Measurements from ENCODE around the gene ATP8A1. TPM values are rescaled to one million over a fixed set of nuclear protein-coding genes. Genes with fewer than 3 reads are reported as not detected.

ATP8A1 gene
- total RNA-seq, 6 experiments from 2014 or later = 1.0 to 3.4 (median 1.9) TPM

- intact Hi-C loops (cut with DNase I) = no loop called here
- Histone ChIP-seq H3K4me1 (no peaks in the 10 kb centered on the region), H3K27ac (no peak overlapping the region), H3K4me3 (no peak overlapping the region), H3K36me3 (no peaks in the 10 kb centered on the region), H3K27me3 (no peaks in the 10 kb centered on the region), H3K9me3 (no peaks in the 10 kb centered on the region)
- DNase-seq (no peak), ATAC-seq (no peak)
- TF ChIP-seq CTCF (IDR thresholded peaks at IDR 0.05) = no peak
- no peak for TF ChIP-seq POLR2A (IDR thresholded peaks at IDR 0.05)
- 77% methylated on average over 3 of the region's 3 CpGs for WGBS (ENCODE audit: insufficient coverage, low coverage, low lambda C conversion rate, missing lambda C conversion rate)
Observed at GRCh38 chr4:42579903-42580302, 77.0 kb downstream of the ATP8A1 start.

- 70% methylated on average over 3 of the region's 3 CpGs for WGBS (ENCODE audit: insufficient coverage, low coverage, low lambda C conversion rate, missing lambda C conversion rate)
- TF ChIP-seq CTCF (IDR thresholded peaks at IDR 0.05) (no peak), POLR2A (IDR thresholded peaks at IDR 0.05) (no peak)
- Histone ChIP-seq H3K36me3 (no peaks in the 10 kb centered on the region), H3K27me3 (no peaks in the 10 kb centered on the region), H3K4me1 (no peaks in the 10 kb centered on the region), H3K27ac (no peak overlapping the region), H3K4me3 (no peak overlapping the region), H3K9me3 (no peaks in the 10 kb centered on the region)
- DNase-seq = no peak
- ATAC-seq = no peak
- intact Hi-C loops (cut with DNase I) = no loop called here
Observed at GRCh38 chr4:42578187-42578586, 78.7 kb downstream of the ATP8A1 start.

GRCh38 chr4:42574870-42575430 lies 82.0 kb downstream of the ATP8A1 start:
- TF ChIP-seq CTCF (IDR thresholded peaks at IDR 0.05) (no peak), POLR2A (IDR thresholded peaks at IDR 0.05) (no peak)
- no peaks in the 10 kb centered on the region for H3K4me1 ChIP-seq
- no peak overlapping the region for H3K27ac ChIP-seq
- DNase-seq (no peak), ATAC-seq (no peak)
- H3K36me3 ChIP-seq = no peaks in the 10 kb centered on the region
- H3K9me3 ChIP-seq = no peaks in the 10 kb centered on the region
- intact Hi-C loops (cut with DNase I) = no loop called here
- H3K4me3 ChIP-seq = no peak overlapping the region
- 86% methylated on average over 4 of the region's 4 CpGs for WGBS (ENCODE audit: insufficient coverage, low coverage, low lambda C conversion rate, missing lambda C conversion rate)
- H3K27me3 ChIP-seq = no peaks in the 10 kb centered on the region

GRCh38 chr4:42573249-42573648 lies 83.7 kb downstream of the ATP8A1 start:
- Histone ChIP-seq H3K9me3 (no peaks in the 10 kb centered on the region), H3K36me3 (no peaks in the 10 kb centered on the region), H3K27me3 (no peaks in the 10 kb centered on the region), H3K4me1 (no peaks in the 10 kb centered on the region), H3K27ac (no peak overlapping the region), H3K4me3 (no peak overlapping the region)
- DNase-seq (no peak), ATAC-seq (no peak)
- 82% methylated on average over 4 of the region's 4 CpGs for WGBS (ENCODE audit: insufficient coverage, low coverage, low lambda C conversion rate, missing lambda C conversion rate)
- intact Hi-C loops (cut with DNase I) = no loop called here
- TF ChIP-seq CTCF (IDR thresholded peaks at IDR 0.05) (no peak), POLR2A (IDR thresholded peaks at IDR 0.05) (no peak)

- intact Hi-C loops (cut with DNase I) = no loop called here
- H3K9me3 ChIP-seq = no peaks in the 10 kb centered on the region
- no peak for ATAC-seq
Observed at GRCh38 chr4:42570221-42570620, 86.7 kb downstream of the ATP8A1 start.

More at GRCh38 chr4:42570221-42570620, 86.7 kb downstream of the ATP8A1 start:
- no peak overlapping the region for H3K27ac ChIP-seq
- DNase-seq = no peak
- no peak for TF ChIP-seq POLR2A (IDR thresholded peaks at IDR 0.05)
- no peak for TF ChIP-seq CTCF (IDR thresholded peaks at IDR 0.05)
- no peak overlapping the region for H3K4me3 ChIP-seq
- WGBS (ENCODE audit: insufficient coverage, low coverage, low lambda C conversion rate, missing lambda C conversion rate) = 100% methylated on average over 1 of the region's 1 CpG
- no peaks in the 10 kb centered on the region for H3K27me3 ChIP-seq
- H3K4me1 ChIP-seq = no peaks in the 10 kb centered on the region
- H3K36me3 ChIP-seq = no peaks in the 10 kb centered on the region

Measured in right lobe of liver (tissue), 6 donors.